GM18861 (cell line): ENCODE results near the gene TBPL2.
"Not testable (repeated sequence)": the region's sequence is repeated elsewhere in the genome, so short reads cannot be mapped to it uniquely, and the experiment has no call there.

Source experiments
- ATAC-seq: cut with Tn5 transposase; IDR thresholded peaks from one replicate; pipeline ENCODE4 v1.9.1; 2021; ENCODE audit not compliant: unreplicated experiment

TBPL2 gene

GRCh38 chr14:55411426-55412389 lies 28.7 kb downstream of the TBPL2 start, which contains the start of gene ATG14:
ATG14 (minus strand) TSS chr14:55411830; CDS start chr14:55411822, 8 bp downstream.
- ATAC-seq, result peak; percentile 87

GRCh38 chr14:55410876-55411275 lies 29.5 kb downstream of the TBPL2 start:
- ATAC-seq, result no peak

- ATAC-seq, result no peak
These were observed 36.1 kb downstream of the TBPL2 start for GRCh38 chr14:55404173-55404854.

GRCh38 chr14:55401751-55402150 lies 38.7 kb downstream of the TBPL2 start:
- no peak for ATAC-seq

GRCh38 chr14:55399852-55400251 lies 40.6 kb downstream of the TBPL2 start:
- no peak for ATAC-seq

- no peak for ATAC-seq
These were observed 41.2 kb downstream of the TBPL2 start for GRCh38 chr14:55399183-55399582.

GRCh38 chr14:55398679-55399078 lies 41.7 kb downstream of the TBPL2 start:
- no peak for ATAC-seq

- ATAC-seq, result no peak
These were observed 51.1 kb downstream of the TBPL2 start for GRCh38 chr14:55389330-55389729.

GRCh38 chr14:55388160-55388559 lies 52.3 kb downstream of the TBPL2 start:
- no peak for ATAC-seq

- no peak for ATAC-seq
These were observed 53.3 kb downstream of the TBPL2 start for GRCh38 chr14:55387121-55387520.

GRCh38 chr14:55386037-55386808 lies 54.2 kb downstream of the TBPL2 start:
- ATAC-seq, result no peak

GRCh38 chr14:55384536-55384935 lies 55.9 kb downstream of the TBPL2 start:
- ATAC-seq, result no peak

- ATAC-seq, result no peak
These were observed 56.8 kb downstream of the TBPL2 start for GRCh38 chr14:55383541-55384140.

GRCh38 chr14:55383056-55383466 lies 57.4 kb downstream of the TBPL2 start:
- ATAC-seq, result not testable (repeated sequence)

GRCh38 chr14:55382483-55382882 lies 57.9 kb downstream of the TBPL2 start:
- no peak for ATAC-seq

- no peak for ATAC-seq
These were observed 58.9 kb downstream of the TBPL2 start for GRCh38 chr14:55381561-55381960.

- ATAC-seq, result no peak
These were observed 59.4 kb downstream of the TBPL2 start for GRCh38 chr14:55381040-55381439.

GRCh38 chr14:55377236-55377635 lies 63.2 kb downstream of the TBPL2 start:
- ATAC-seq, result no peak

- no peak for ATAC-seq
These were observed 65.6 kb downstream of the TBPL2 start for GRCh38 chr14:55374771-55375170.

- no peak for ATAC-seq
These were observed 66.4 kb downstream of the TBPL2 start for GRCh38 chr14:55373784-55374705.
